ENCODE data around the gene TGM2.

The TGM2 gene

DNA sequence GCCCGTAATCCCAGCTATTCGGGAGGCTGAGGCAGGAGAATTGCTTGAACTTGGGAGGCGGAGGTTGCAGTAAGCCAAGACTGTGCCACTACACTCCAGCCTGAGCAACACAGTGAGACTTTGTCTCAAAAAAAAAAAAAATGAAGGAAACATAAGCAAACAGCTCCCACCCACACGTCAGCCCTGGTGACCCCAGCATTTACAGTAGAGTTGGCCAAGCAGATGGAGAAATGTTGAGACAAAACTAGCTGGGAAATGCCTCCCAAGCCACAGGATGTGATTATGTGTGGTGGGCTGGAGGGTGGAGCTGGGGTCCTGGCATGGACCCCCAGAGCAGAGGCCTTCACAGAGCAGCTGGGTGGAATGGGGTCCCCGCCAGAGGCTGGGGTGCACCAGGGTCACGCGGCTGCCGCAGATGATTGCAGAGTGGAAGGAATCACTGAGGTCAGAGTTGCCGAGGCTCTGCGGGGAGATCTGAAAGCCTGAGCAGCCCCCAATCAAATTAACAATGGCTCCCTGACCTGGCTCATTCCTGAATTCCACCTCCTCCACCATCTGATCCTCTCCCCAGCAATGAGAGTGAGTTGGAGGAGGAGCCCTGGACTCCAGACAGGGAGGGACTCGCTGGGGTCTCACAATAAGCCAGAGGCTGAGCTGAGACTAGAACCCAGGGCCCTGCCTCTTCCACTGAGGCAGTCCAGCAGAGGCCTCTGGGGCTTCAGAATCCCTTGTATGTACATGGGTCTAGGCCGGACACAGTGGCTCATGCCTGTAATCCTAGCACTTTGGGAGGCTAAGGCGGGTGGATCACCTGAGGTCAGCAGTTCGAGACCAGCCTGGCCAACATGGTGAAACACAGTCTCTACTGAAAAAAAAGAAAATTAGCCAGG lies 34.7 kb upstream of the TGM2 start:
- DNase-seq (ENCODE audit: low read depth in 2 of 2): no peak

DNA sequence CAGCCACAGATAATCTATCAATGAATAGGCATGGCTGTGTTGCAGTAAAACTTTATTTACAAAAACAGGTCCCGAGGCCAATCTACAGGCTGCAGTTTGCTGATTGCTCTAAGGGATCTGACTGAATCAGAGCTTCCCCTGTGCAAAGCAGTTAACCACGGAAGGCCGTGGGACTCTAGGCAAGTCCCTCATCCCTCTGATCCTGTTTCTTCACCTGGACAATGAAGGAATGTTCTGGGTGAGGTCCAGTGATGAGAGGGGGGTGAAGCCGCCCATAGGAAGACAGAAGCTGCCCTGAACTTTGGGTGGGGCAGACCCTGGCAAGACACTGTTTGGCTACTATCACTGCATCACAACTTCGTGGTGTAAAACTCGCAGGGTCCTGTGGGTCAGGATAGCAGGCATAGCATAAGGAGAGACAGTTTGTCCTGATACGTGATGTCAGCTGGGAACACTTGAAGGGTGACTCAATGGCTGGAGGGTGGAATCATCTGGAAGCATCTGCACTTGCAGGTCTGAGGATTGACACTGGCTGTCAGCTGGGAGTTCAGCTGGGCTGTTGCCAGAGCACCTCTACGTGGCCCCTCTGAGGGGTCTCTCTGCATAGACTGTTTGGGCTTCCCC lies 33.3 kb upstream of the TGM2 start:
- no peak for DNase-seq (ENCODE audit: low read depth in 2 of 2)

DNA sequence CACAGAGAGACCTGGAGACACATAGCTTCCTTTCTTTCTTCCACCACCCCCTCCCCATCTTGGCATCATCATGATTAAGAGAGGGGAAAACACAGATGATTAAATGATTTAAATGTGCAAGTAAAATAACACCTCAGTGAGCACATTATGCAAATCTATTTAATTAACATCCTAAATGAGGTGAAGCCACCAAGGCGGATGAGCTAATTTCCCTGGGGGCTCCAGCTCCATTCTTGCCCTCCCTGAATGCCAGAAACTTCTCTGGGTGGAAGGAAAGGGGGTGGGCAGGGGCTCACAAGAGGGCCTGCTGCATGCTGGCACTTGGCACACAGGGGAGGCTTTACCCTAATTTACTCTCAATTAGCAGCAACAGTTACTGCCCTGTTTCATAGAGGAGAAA lies 32.5 kb upstream of the TGM2 start:
- DNase-seq (ENCODE audit: low read depth in 2 of 2): no peak

DNA sequence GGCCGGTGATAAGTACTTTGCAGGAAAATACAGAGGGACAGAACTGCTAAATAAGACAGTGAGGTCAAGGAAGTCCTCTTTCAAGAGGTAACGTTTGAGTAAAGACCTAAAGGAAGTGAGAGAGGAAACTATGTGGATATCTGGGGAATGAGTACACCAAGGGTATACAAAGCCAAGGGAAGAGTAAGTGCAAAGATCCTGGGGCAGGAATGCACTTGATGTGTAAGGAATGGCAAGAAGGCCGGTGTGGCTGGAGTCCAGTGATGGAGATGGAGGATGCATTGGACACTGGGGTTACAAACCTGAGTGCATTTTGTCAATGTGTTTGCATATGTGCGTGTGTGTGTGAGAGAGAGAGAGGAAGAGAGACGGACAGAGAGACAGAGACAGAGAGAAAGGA lies 32.1 kb upstream of the TGM2 start:
- DNase-seq (ENCODE audit: low read depth in 2 of 2): no peak

DNA sequence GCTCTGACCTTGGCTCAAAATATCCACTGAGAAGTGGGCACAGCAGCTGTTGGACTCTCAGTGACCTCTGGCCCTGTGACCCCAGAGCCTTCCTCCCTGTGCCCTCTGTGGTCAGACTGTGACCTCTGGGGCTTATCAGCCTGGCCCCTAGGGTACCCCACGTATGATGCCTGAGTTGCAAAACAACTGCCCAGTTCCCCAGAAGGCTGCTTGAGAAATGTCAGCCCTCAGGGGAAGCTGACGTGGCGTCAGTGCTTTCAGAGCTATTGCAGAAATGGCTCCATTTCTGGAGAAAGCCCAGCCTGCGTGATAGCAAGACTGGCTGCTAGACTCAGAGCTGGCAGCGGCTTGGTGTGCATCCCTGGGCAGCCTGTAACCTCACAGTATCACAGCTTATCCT lies 31.5 kb upstream of the TGM2 start:
- no peak for DNase-seq (ENCODE audit: low read depth in 2 of 2)

DNA sequence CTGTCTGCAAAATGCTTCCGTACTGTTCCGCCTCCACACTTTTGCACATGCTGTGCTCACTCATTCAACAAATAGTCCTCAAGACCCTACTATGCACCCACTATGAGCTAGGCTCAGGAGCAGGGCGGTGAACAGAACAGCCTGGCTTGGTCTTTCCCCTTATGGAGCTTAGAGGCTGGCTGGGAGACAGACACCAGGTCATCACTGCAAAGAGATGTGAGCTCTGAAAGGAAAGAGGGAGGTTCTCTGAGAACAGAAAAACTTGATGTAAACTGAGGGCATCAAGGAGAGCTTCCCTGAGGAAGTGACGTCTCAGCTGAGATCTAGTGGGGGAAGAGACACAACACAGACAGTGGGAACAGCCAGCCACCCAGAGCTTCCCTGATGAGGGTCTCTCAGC lies 31.0 kb upstream of the TGM2 start:
- no peak for DNase-seq (ENCODE audit: low read depth in 2 of 2)

DNA sequence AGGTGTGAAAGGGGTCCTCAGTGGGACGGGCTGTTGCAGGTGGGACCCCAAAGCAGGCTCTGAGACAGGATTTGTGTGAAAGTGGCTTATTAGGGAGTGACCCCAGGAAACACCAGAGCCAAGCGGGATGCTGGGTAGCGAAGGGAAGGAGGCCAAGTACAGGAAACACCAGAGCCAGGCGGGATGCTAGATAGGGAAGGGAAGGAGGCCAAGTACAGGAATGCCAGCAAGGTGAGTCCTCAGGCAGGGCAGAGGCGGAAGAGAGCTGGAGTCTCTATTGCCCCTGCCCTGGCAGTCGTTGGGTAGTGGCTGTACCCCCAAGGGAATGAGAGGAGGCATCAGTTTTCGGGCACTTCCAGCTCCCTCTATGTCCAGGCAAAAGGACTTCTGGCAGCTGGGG lies 30.5 kb upstream of the TGM2 start:
- DNase-seq (ENCODE audit: low read depth in 2 of 2): no peak

DNA sequence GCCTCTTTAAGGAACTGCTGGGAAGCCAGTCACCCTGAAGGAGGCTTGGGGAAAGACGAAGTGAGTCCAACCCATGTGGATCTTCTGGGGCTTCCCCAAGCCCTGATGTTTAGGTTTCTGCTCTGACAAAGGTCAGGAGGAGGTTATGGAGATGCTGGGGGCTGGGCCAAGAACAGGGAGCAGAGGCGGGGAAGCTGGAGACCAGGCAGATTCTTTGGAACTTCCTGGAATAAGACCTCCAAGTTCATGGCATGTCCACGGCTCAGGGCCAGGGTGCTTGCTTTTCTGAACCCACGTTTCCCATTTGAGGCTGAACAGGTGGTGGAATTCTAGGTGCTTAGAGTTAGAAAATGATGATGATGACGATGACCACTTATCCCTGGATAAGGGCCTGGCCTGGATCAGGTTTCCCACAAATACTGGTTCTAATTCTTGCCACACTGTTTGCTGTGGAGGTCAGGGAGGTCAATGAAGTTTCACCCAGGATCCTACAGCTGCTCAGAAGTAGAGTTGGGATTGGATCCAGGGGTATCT lies 30.0 kb upstream of the TGM2 start:
- DNase-seq (ENCODE audit: low read depth in 2 of 2): no peak

DNA sequence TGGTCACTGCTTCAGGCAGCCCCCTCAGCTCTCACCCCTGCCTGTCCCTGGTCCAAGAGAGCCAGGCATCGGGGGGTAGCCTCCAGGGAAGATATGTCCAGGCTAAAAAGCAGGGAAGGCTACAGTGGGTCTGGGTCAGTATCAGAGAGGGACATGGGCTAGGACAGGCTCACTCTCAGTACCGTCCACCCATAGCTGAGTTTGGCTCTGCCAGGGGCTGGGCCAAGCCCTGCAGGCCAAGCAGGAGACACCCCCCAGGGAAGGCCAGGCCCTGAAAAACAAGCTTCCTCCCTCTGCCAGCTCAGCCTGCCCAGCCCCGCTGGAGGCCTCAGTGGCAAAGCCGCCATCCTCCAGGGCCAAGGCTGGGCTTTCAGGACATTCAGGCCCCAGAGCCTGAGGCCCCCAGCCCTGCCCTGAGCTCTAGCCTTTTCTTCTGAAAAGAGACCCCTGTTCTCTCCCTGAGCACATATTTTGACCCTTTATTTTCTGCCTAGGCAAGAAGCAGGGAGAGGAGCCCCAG lies 28.6 kb upstream of the TGM2 start:
- DNase-seq (ENCODE audit: low read depth in 2 of 2): no peak

DNA sequence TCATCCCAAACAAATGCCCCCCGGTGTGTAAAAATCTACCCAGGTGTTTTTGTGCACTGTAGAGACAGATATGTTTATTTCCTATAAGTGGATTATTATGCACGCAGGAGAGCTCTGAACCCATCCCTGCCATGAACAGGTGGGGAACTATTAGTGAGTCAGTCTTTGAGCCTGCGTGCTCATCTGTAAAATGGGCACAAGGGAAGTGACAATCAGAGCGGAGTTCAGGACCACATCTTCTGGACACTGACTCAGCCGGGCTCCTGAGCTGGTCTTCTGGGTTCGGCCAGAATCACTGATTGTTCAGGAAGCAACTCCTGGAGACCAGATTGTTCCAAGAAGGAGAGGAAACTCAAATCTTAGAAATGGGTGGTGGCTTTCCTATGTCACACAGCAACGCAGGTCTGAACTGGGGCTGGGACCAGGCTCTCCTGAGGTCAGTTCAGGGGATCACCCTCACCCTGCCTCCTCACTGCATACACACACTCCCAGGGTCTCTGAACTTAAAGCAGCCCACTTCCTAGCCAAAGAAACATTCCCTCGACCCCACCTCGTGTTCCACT lies 27.3 kb upstream of the TGM2 start:
- no peak for DNase-seq (ENCODE audit: low read depth in 2 of 2)

DNA sequence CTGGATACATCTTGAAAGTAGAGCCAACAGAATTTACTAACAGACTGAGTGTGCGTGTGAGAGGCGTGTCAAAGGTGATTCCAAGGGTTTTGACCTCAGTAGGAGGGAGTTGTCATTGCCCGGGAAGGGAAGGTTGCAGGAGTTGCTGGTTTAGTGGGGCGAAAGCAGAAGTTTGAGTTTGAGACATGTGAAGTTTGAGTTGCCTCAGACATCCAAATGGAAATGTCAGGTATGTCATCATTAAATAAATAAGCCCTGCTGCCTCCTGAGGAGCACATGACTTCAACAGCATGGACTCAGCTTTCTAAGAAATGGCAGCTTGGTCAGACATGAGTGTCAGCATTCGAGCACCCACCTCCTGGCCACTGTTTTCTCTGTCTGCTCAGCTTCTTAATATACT lies 26.6 kb upstream of the TGM2 start:
- no peak for DNase-seq (ENCODE audit: low read depth in 2 of 2)

DNA sequence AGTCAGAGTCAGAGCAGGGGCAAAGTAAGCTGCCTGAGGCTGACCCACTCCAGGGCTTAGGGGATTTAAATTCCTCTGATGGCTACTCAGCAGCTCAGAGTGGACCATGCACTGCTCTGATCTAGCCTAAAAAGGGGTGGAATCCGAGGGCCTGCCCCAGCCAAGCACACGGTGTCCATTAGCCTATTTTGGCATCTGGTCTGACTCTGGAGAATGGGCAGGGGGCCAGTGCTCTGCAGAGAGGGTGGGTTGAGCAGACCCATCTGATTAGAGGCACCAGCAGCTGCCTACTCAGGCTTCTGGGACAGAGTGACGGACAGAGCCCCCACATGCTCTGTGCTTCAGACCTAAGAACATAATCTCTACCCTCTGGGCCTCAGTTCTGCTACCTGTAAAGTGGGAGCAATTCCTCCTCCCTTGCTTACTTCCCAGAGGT lies 25.9 kb upstream of the TGM2 start:
- DNase-seq (ENCODE audit: low read depth in 2 of 2): no peak

DNA sequence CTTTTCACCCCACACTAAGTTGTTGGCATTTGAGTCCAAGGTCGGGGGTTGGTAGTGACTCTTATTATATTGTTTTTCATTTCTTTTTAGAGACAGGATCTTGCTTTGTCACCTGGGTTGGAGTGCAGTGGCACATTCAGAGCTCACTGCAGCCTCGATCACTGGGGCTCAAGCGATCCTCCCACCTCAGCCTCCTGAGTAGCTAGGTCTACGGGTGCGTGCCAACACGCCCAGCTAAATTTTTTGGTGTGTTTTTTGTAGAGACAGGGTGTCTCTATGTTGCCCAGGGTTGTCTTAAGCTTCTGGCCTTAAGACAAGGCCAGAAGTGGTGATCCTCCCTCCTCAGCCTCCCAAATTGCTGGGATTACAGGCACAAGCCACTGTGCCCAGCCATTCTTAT lies 25.1 kb upstream of the TGM2 start:
- DNase-seq (ENCODE audit: low read depth in 2 of 2): no peak

DNA sequence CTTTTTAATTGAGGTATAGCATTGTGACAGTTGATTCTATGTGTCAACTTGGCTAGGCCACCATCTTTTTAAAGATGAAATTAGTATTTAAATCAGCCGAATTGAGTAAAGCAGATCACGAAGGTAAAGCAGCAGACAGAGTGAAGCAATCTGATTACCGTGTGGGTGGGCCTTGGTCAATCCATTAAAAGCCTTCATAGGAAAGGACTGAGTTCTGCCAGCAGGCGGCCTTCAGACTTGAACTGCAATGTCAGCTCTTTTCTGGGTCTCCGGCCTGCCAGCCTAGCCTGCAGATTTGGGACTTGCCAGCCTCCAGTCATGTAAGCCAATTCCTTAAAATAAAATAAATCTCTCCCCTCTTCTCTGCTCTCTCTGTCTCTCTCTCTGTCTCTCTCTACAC lies 22.4 kb upstream of the TGM2 start:
- no peak for DNase-seq (ENCODE audit: low read depth in 2 of 2)

DNA sequence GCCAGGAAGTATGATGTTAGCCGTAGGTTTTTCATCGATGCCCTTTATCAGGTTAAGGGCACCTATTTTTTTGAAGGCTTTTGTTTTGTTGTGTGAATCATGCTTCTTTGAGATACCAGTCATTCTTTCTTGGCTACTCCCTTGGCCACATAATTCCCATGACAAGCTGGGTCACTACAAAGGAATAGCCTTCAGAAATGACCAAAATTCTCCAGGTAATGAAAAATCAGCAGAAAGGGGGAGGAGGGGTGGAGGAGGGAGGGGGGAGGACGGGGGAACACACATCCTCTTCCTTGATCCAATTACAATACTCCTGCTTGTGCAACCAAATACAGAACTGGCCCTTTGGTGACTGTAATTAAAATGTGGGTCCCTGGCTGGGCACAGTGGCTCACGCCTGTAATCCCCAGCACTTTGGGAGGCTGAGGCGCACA lies 21.7 kb upstream of the TGM2 start:
- DNase-seq (ENCODE audit: low read depth in 2 of 2): no peak

DNA sequence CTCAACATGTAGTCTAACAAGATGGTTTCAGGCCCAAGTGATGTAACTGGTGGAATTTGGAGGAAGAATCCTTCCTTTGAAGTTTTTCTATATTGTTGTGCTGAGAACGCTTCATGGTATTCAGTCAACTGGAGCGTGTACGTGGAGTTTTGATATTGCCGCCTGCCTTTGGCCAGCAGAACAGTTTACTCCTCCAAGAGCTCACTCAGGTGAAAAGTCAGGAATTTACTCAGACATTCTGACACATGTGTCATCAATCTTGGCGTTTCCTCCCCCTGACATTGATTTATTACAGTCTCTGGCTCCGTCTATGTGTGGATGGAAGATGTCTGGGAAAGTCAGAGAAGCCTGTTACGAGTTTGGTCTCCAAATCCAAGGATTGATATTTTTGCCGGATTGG lies 19.0 kb upstream of the TGM2 start:
- no peak for DNase-seq (ENCODE audit: low read depth in 2 of 2)

DNA sequence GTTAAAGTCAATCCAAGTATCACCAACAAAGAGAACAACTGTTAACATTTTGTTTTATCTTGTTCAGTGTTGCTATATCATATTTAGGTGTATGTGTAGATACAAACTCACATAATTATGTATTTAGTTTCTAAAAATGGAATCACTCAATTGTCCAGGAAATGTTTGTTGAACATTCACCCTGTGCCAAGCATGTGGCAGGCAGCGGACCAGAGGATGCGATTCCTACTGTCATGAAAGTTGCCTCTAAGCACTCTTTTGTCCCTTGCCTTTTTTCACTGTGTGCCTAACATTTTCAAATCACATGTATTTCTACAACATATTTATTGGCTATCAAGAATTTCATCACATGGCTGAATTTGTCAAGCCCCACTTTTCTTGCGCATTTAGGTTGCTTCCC lies 16.9 kb upstream of the TGM2 start:
- DNase-seq (ENCODE audit: low read depth in 2 of 2): no peak

DNA sequence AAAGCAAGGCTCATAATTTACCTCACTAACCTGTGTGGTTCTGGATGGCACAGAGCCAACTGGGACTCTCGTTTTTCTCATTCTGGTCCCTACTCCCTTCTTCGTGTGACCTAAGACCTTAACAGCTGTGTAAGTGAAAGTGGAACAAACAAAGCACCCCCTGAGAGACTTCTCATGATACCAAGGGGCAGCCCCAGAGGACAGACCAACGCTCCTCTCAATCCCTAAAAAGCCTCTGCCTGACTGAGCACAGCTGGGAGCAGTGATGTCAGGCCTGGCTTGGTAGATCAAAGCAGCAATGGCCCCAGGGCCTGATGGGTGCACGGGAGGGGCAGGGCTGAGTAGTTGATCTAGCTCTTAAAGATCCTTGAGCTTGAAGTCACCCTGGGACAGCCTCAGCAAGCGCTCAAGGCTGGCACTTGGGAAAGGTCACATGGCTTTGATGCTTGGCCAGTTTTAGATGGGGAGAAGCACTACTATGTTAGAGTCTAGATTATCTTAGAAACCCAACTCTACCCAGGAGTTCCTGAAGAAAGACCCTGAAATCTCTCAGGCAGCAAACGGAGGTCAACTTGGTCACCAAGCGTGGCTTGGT lies 16.2 kb upstream of the TGM2 start:
- DNase-seq (ENCODE audit: low read depth in 2 of 2): no peak

DNA sequence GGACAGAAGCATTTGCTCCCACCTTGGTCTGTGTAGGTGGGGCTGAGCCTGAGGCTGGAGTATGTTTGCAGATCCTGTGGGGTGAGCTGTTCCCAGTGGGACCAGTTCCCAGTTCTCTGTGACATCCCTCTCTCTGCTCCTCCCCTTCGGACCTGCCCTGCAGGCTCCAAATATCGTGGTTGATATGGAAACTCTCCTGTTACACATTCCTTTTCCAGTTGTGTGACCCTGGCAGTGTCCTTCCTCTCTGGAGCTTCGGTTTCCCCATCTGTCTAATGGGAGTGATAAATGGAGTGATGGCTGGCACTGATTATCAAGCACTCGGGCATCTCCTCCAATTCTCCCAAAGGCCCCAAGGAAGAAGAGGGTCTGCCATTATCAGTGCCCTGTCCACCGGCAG lies 15.7 kb upstream of the TGM2 start:
- DNase-seq (ENCODE audit: low read depth in 2 of 2): no peak

DNA sequence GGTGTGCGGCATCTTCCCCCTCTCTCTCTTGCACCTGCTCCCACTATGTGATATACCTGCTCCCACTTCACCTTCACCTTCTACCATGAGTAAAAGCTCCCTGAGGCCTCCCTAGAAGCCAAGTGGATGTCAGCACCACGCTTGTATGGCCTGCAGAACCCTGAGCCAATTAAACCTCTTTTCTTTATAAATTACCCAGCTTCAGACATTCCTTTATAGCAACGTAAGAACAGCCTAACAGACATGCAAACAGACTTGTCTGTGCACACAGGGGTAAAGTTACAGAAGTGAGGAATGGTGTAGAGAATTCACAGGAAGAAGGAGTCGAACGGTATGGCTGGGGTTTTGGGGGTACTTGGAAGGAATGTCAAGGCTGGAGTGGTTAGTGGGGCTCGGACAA lies 14.8 kb upstream of the TGM2 start:
- DNase-seq (ENCODE audit: low read depth in 2 of 2): no peak

DNA sequence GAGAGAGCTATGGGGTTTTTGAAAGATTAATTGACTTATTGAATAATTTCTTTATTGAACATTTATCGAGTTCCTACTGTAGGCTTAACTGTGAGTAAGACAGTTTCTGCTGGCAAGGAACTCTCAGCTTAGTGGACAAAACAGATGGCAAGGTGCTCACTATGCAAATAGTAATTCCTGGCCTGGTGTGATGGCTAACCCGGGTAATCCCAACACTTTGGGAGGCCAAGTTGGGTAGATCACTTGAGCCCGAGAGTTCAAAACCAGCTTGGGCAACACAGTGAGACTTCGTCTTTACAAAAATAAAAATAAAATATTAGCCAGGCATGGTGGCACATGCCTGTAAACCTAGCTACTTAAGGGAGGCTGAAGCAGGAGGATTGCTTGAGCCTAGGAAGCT lies 13.5 kb upstream of the TGM2 start:
- no peak for DNase-seq (ENCODE audit: low read depth in 2 of 2)

DNA sequence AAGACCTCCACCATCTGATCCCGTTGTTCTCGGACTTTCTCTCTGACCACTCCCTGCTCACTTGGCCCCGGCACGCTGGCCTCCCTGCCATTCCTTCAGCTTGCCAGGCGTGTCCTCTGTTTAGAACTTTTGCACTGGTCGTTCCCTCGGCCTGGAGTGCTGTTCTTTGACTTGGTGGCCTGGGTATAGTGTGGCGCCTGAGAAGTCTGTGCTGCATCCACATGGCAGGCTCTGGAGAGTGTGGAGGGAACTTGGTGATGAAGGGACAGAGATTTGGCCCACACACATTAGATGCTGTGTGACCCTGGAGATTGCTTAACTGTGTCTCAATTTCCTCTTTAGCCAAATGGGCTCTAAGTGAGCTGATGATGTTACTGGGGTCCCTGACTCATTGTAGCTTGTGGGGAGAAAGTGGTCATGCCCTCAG lies 13.0 kb upstream of the TGM2 start:
- DNase-seq (ENCODE audit: low read depth in 2 of 2): no peak
